GM19467 (cell line): ENCODE measurements around the gene CEACAM19.
"Not testable (repeated sequence)": the region's sequence is repeated elsewhere in the genome, so short reads cannot be mapped to it uniquely, and the experiment has no call there.

Source experiments
- ATAC-seq: cut with Tn5 transposase; IDR thresholded peaks from one replicate; pipeline ENCODE4 v1.9.1; 2021; ENCODE audit warnings: mild to moderate bottlenecking, moderate library complexity; ENCODE audit not compliant: unreplicated experiment

Gene CEACAM19

GRCh38 chr19:44720396-44720795 is 49.1 kb downstream of the CEACAM19 start:
- ATAC-seq, result not testable (repeated sequence)

DNA sequence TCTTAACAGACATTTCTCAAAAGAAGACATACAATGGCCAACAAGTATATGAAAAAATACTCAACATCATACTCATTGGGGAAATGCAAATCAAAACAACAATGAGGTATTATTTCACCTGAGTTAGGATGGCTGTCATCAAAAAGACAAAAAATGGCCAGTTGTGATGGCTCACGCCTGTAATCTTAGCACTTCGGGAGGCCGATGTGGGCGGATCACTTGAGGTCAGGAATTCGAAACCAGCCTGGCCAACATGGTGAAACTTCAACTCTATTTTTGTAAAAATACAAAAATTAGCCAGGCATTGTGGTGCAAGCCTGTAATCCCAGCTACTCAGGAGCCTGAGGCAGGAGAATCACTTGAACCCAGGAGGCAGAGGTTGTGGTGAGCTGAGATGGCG is 49.7 kb downstream of the CEACAM19 start:
- ATAC-seq, result no peak

GRCh38 chr19:44721369-44721768 is 50.1 kb downstream of the CEACAM19 start:
- ATAC-seq, result not testable (repeated sequence)

GRCh38 chr19:44722131-44723121 is 51.1 kb downstream of the CEACAM19 start:
- no peak for ATAC-seq

GRCh38 chr19:44723299-44723951 is 52.1 kb downstream of the CEACAM19 start:
- no peak for ATAC-seq

- no peak for ATAC-seq
These were observed 52.7 kb downstream of the CEACAM19 start for GRCh38 chr19:44723952-44724319.

DNA sequence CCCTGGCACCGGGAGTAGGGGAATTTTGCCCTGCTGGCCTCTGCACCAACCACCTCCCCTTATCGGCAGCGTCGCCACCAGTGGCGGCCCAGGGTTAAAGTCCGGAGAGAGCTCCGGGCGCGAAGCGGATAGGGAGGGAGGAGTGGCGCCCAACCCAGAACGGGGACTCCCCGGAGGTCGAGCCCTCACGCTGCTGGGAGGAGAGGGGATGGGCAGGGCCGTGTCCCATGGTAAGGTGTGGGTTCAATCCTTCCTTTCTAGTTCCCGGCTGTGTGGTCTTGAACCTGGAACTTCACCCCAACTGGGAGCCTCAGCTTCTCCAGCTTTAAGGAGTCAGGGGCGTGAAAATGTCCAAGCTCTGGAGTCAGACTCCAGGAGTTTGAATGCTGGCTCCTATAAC is 54.0 kb downstream of the CEACAM19 start:
- no peak for ATAC-seq

DNA sequence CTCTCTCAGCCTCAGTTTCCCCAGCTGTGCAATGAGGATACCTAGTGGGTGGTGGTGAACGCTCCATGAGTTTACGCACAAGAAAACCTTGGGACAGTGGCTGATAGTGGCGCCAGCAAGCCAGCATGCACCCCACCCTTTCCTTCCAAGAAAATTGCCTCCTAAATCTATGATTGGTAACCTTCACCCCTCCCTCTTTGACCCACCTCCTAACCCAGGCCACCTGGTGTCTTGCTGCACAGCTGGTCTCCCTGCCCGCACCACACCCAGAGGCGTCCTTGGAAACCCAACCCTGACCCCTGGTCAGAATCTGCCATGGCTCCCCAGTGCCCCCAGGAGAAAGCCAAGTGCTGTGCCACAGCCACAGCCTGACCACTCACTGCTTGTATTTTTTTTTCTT is 54.4 kb downstream of the CEACAM19 start:
- no peak for ATAC-seq

DNA sequence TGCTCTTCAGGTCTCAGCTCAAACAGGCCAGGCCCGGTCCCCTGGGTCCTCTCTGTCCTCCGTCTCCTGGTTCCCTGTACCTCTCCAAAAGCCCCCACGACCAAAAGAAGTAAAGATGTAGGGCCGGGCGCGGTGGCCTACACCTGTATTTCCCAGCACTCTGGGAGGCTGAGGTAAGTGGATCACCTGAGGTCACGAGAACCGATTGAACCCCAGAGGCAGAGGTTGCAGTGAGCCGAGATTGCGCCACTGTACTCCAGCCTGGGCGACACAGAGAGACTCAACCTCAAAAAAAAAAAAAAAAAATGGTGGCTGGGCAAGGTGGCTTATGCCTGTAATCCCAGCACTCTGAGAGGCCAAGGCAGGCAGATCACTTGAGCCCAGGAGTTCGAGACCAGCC is 55.2 kb downstream of the CEACAM19 start:
- no peak for ATAC-seq

DNA sequence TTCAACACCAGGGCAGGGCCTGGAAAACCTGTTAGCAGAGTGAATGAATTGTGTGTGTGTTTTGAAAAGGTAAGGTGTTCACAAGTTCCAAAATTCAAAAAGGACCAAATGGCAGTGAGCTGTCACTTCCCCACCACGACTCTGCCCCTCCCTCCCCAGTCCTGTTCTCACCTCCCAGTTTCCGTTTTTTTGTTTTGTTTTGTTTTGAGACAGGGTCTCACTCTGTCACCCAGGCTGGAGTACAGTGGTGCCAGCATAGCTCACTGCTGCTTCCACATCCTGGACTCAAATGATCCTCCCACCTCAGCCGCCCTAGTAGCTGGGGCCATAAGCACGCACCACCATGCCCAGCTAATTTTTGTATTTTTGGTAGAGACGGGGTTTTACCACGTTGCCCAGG is 56.9 kb downstream of the CEACAM19 start:
- ATAC-seq, result no peak

GRCh38 chr19:44729516-44730033 is 58.3 kb downstream of the CEACAM19 start:
- no peak for ATAC-seq

DNA sequence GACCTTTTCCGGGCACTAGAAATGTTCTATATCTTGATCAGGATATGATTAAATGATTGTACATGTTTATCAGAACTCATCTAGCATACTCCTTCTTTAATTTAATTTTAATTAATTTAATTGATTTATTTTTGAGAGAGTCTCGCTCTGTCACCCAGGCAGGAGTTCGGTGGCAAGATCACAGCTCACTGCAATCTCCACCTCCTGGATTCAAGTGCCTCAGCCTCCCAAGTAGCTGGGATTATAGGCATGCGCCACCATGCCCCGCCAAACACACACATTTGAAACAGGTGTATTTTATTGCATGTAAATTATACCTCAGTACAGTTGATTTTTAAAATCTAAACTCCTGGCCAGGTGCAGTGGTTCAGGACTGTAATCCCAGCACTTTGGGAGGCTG is 59.8 kb downstream of the CEACAM19 start:
- no peak for ATAC-seq

DNA sequence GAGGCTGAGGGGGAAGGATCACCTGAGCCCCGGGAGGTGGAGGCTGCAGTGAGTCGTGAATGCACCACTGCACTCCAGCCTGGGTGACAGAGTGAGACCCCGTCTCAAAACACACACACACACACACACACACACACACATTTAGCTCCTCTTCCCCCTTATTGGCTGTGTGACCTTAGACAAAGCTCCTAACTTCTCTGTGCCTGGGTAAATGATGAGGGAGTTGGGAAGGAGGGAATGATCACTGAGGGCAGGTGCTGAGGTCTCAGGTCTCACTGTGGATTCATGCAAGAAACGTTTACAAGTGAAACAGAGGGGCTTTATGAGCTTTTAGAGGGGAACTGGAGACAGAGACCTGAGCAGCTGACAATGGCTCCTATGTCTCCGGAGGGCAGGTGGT is 60.3 kb downstream of the CEACAM19 start:
- ATAC-seq, result no peak

- no peak for ATAC-seq
These were observed 61.1 kb downstream of the CEACAM19 start for GRCh38 chr19:44732235-44733014.
